Measurements from ENCODE around the gene PRSS53.
A peak's percentile ranks its signal among the peaks of the same experiment; 100 is the strongest.
"Not testable (repeated sequence)": the region's sequence is repeated elsewhere in the genome, so short reads cannot be mapped to it uniquely, and the experiment has no call there.

The PRSS53 gene

GRCh38 chr16:31088459-31089183, at the start of gene PRSS53:
PRSS53 (minus strand) TSS chr16:31088943; CDS start chr16:31088809, 134 bp downstream.
- Histone ChIP-seq H3K36me3 (ENCODE audit: control insufficient read depth, insufficient read depth, low read length) (peaks cover 14% of the 10 kb centered on the region), H3K9ac (ENCODE audit: low read length) (no peak within 1 kb of the TSS)

GRCh38 chr16:31136822-31137499, 48.2 kb upstream of the PRSS53 start:
- not testable (repeated sequence) for H3K9ac ChIP-seq (ENCODE audit: low read length); H3K27ac ChIP-seq (ENCODE audit: low read depth, low read length); H3K4me1 ChIP-seq (ENCODE audit: control insufficient read depth, insufficient read depth, low read length); H3K27me3 ChIP-seq (ENCODE audit: control insufficient read depth, insufficient read depth, low read length); H3K36me3 ChIP-seq (ENCODE audit: control insufficient read depth, insufficient read depth, low read length); H3K4me3 ChIP-seq (ENCODE audit: low read length)

More at GRCh38 chr16:31088459-31089183, at the start of gene PRSS53:
- Histone ChIP-seq H3K4me3 (ENCODE audit: low read length) (no peak within 1 kb of the TSS), H3K4me1 (ENCODE audit: control insufficient read depth, insufficient read depth, low read length) (no peaks in the 10 kb centered on the region), H3K27me3 (ENCODE audit: control insufficient read depth, insufficient read depth, low read length) (no peaks in the 10 kb centered on the region), H3K27ac (ENCODE audit: low read depth, low read length) (no peak within 1 kb of the TSS)

GRCh38 chr16:31136287-31136662, 47.5 kb upstream of the PRSS53 start:
- no peak overlapping the region for H3K27ac ChIP-seq (ENCODE audit: low read depth, low read length)

GRCh38 chr16:31135535-31136286, 47.0 kb upstream of the PRSS53 start, which contains the start of gene PRSS8:
PRSS8 (minus strand) TSS chr16:31135727; CDS start chr16:31135498, 229 bp downstream.
- Histone ChIP-seq H3K27ac (ENCODE audit: low read depth, low read length) (no peak within 1 kb of the TSS), H3K9ac (ENCODE audit: low read length) (peak within 1 kb of the TSS; percentile 64), H3K27me3 (ENCODE audit: control insufficient read depth, insufficient read depth, low read length) (no peaks in the 10 kb centered on the region), H3K36me3 (ENCODE audit: control insufficient read depth, insufficient read depth, low read length) (peaks cover 3% of the 10 kb centered on the region), H3K4me3 (ENCODE audit: low read length) (peak within 1 kb of the TSS; percentile 70), H3K4me1 (ENCODE audit: control insufficient read depth, insufficient read depth, low read length) (no peaks in the 10 kb centered on the region)

More at GRCh38 chr16:31136287-31136662, 47.5 kb upstream of the PRSS53 start:
- Histone ChIP-seq H3K27me3 (ENCODE audit: control insufficient read depth, insufficient read depth, low read length) (no peaks in the 10 kb centered on the region), H3K9ac (ENCODE audit: low read length) (no peak overlapping the region), H3K4me1 (ENCODE audit: control insufficient read depth, insufficient read depth, low read length) (peaks cover under 1% of the 10 kb centered on the region), H3K36me3 (ENCODE audit: control insufficient read depth, insufficient read depth, low read length) (peaks cover 3% of the 10 kb centered on the region), H3K4me3 (ENCODE audit: low read length) (no peak overlapping the region)

GRCh38 chr16:31134625-31135534, 46.1 kb upstream of the PRSS53 start:
- H3K36me3 ChIP-seq (ENCODE audit: control insufficient read depth, insufficient read depth, low read length): peaks cover 9% of the 10 kb centered on the region
- peak overlapping the region; percentile 64 for H3K9ac ChIP-seq (ENCODE audit: low read length)
- no peaks in the 10 kb centered on the region for H3K4me1 ChIP-seq (ENCODE audit: control insufficient read depth, insufficient read depth, low read length)
- H3K27ac ChIP-seq (ENCODE audit: low read depth, low read length): no peak overlapping the region
- peak overlapping the region; percentile 70 for H3K4me3 ChIP-seq (ENCODE audit: low read length)
- no peaks in the 10 kb centered on the region for H3K27me3 ChIP-seq (ENCODE audit: control insufficient read depth, insufficient read depth, low read length)

GRCh38 chr16:31134091-31134571, 45.4 kb upstream of the PRSS53 start:
- no peak overlapping the region for H3K27ac ChIP-seq (ENCODE audit: low read depth, low read length)
- H3K36me3 ChIP-seq (ENCODE audit: control insufficient read depth, insufficient read depth, low read length): peaks cover 9% of the 10 kb centered on the region
- no peak overlapping the region for H3K9ac ChIP-seq (ENCODE audit: low read length)
- no peaks in the 10 kb centered on the region for H3K27me3 ChIP-seq (ENCODE audit: control insufficient read depth, insufficient read depth, low read length)
- H3K4me3 ChIP-seq (ENCODE audit: low read length): peak overlapping the region; percentile 70
- H3K4me1 ChIP-seq (ENCODE audit: control insufficient read depth, insufficient read depth, low read length): no peaks in the 10 kb centered on the region

- Histone ChIP-seq H3K4me1 (ENCODE audit: control insufficient read depth, insufficient read depth, low read length) (no peaks in the 10 kb centered on the region), H3K9ac (ENCODE audit: low read length) (no peak overlapping the region), H3K27ac (ENCODE audit: low read depth, low read length) (no peak overlapping the region), H3K36me3 (ENCODE audit: control insufficient read depth, insufficient read depth, low read length) (peaks cover 13% of the 10 kb centered on the region), H3K4me3 (ENCODE audit: low read length) (no peak overlapping the region), H3K27me3 (ENCODE audit: control insufficient read depth, insufficient read depth, low read length) (no peaks in the 10 kb centered on the region)
Measured at GRCh38 chr16:31133046-31133501, 44.3 kb upstream of the PRSS53 start.

GRCh38 chr16:31132303-31132979, 43.7 kb upstream of the PRSS53 start:
- no peak overlapping the region for H3K27ac ChIP-seq (ENCODE audit: low read depth, low read length)
- H3K36me3 ChIP-seq (ENCODE audit: control insufficient read depth, insufficient read depth, low read length): peaks cover 15% of the 10 kb centered on the region
- no peaks in the 10 kb centered on the region for H3K4me1 ChIP-seq (ENCODE audit: control insufficient read depth, insufficient read depth, low read length)
- H3K4me3 ChIP-seq (ENCODE audit: low read length): no peak overlapping the region
- H3K9ac ChIP-seq (ENCODE audit: low read length): no peak overlapping the region
- H3K27me3 ChIP-seq (ENCODE audit: control insufficient read depth, insufficient read depth, low read length): no peaks in the 10 kb centered on the region

GRCh38 chr16:31131841-31132271, 43.1 kb upstream of the PRSS53 start:
- H3K36me3 ChIP-seq (ENCODE audit: control insufficient read depth, insufficient read depth, low read length): peaks cover 15% of the 10 kb centered on the region
- H3K4me1 ChIP-seq (ENCODE audit: control insufficient read depth, insufficient read depth, low read length): no peaks in the 10 kb centered on the region
- no peak overlapping the region for H3K9ac ChIP-seq (ENCODE audit: low read length)
- no peak overlapping the region for H3K27ac ChIP-seq (ENCODE audit: low read depth, low read length)
- no peaks in the 10 kb centered on the region for H3K27me3 ChIP-seq (ENCODE audit: control insufficient read depth, insufficient read depth, low read length)
- H3K4me3 ChIP-seq (ENCODE audit: low read length): no peak overlapping the region

- no peak overlapping the region for H3K4me3 ChIP-seq (ENCODE audit: low read length)
- H3K27me3 ChIP-seq (ENCODE audit: control insufficient read depth, insufficient read depth, low read length): no peaks in the 10 kb centered on the region
- no peak overlapping the region for H3K9ac ChIP-seq (ENCODE audit: low read length)
- no peaks in the 10 kb centered on the region for H3K4me1 ChIP-seq (ENCODE audit: control insufficient read depth, insufficient read depth, low read length)
- no peak overlapping the region for H3K27ac ChIP-seq (ENCODE audit: low read depth, low read length)
- H3K36me3 ChIP-seq (ENCODE audit: control insufficient read depth, insufficient read depth, low read length): peaks cover 15% of the 10 kb centered on the region
Measured at GRCh38 chr16:31131416-31131815, 42.7 kb upstream of the PRSS53 start.

GRCh38 chr16:31130899-31131298, 42.2 kb upstream of the PRSS53 start:
- H3K27me3 ChIP-seq (ENCODE audit: control insufficient read depth, insufficient read depth, low read length): no peaks in the 10 kb centered on the region
- H3K9ac ChIP-seq (ENCODE audit: low read length): no peak overlapping the region
- H3K4me1 ChIP-seq (ENCODE audit: control insufficient read depth, insufficient read depth, low read length): no peaks in the 10 kb centered on the region
- no peak overlapping the region for H3K27ac ChIP-seq (ENCODE audit: low read depth, low read length)
- peaks cover 15% of the 10 kb centered on the region for H3K36me3 ChIP-seq (ENCODE audit: control insufficient read depth, insufficient read depth, low read length)
- H3K4me3 ChIP-seq (ENCODE audit: low read length): no peak overlapping the region
